HG02678 (cell line): ENCODE results near the gene ANKRD17.

ENCODE experiments used
- ATAC-seq: cut with Tn5 transposase; IDR thresholded peaks from one replicate; pipeline ENCODE4 v1.9.1; 2021; ENCODE audit warnings: mild to moderate bottlenecking, moderate library complexity; ENCODE audit not compliant: unreplicated experiment

The ANKRD17 gene

DNA sequence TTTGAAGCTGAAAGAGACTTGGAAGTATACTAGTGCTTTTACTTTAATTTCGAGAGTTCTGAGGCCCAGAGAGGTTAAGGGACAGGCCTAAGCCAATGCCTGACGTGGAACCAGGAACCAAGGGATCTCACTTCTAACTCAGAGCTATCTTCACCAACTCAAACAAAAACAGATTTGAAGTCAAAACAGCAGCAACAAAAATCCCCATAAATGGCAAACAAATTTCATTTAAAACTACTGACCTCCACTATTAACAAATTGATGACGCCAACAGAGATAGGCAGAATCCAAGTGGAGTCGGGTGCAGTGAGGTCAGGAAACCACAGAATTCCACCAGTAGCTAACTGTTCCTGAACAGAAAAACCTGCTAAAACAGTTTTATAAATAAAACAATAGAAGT, 194.1 kb downstream of the ANKRD17 start:
- no peak for ATAC-seq

DNA sequence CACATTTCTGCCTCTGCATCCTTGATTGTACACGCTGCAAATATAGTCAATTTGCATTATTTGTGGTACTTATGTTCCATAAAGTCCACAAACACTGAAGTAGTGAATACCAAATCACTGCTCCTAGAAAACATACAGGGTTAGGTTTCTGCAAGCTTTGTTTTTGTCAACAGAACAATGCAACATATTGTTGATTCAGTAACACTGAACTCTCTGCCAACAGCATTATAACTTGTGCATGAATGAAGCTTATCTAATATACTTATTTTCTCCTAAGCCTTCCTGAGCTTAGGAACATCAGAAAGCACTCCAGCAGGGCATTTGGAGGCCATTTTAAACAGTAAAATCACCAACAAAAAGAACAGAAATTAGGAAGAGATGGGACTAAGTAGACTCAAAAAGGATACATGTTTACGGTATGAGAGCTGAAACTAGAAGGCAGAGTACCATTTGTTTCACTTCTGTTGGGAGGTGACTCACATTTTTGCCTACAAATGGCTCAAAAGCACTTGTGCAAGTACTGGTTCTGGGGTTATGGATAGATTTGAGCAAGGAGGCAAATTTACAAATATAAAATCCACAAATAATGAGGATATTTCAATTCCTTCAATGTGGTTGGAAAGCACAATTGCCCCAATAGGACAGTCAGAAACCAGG, 203.2 kb downstream of the ANKRD17 start:
- peak; percentile 90 for ATAC-seq

DNA sequence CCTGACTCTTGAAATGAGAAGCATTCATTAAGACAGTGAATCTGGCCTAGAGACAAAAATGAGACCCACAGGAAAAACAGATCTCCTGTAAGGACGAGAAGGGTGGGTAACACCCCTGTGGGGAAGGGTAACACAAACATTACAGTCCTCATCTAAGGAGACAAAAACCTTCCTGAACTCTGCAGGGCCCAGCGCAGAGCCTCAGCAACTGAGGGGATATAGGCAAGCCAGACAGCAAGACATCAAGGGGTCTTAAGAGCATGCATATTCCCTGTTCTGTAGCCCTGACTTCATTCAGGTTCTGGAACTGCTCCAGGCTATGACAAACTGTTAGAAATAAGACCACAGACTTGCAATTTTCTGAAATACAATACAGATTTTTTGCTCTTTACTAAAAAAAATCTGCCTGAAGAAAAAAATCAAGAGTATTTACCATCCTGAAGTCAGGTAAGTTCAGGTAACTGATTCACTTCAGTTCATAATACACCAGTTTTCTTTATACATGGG, 204.6 kb downstream of the ANKRD17 start:
- no peak for ATAC-seq

DNA sequence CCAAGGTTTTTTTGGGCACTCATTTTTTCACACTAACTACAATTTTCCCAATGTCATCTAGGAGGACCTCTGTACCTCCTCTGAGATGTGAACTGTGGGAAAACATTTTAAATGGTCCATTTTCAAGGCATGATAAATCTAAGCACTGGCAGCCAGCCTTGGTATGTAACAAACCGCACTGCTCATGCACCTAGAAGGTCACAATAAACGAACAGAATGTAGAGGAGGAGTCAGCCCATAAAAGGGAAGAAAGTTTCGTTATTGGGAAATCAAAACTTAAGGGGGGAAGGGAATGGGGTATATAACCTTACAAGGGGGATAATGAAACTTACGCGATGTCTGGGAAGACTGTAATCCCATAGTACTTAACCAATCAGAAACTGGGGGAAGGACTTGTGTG, 205.5 kb downstream of the ANKRD17 start:
- ATAC-seq, result no peak

DNA sequence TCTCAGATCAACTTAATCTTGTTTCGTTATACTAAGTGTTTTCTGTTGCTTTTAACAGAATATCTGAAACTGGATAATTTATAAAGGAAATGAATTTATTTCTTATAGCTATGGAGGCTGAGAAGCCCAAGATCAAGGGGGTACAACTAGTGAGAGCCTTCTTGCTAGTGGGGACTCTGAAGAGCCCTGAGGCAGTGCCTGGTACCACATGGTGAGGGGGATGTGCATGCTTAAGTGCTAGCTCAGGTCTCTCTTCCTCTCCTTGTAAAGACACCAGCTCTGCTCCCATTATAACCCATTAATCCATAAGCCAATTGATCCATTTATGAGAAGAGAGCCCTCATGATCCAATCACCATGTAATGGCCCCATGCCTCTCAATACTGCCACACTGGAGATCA, 207.0 kb downstream of the ANKRD17 start:
- no peak for ATAC-seq

DNA sequence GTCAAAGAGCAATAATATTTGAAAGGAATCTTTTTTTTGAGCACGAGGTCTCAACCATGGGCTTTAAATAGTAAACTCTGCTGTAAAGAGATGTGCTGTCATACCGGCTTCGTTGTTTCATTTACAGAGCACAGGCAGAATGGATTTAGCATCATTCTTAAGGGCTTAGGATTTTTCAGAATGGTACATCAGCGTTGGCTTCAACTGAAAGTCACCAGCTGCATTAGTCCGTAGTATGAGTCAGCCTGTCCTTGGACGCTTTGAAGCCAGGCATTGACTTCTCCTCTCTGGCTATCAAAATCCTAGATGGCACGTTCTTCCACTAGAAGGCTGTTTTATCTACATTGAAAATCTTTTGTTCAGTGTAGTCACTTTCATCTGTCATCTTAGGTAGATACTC, 212.7 kb downstream of the ANKRD17 start:
- no peak for ATAC-seq

DNA sequence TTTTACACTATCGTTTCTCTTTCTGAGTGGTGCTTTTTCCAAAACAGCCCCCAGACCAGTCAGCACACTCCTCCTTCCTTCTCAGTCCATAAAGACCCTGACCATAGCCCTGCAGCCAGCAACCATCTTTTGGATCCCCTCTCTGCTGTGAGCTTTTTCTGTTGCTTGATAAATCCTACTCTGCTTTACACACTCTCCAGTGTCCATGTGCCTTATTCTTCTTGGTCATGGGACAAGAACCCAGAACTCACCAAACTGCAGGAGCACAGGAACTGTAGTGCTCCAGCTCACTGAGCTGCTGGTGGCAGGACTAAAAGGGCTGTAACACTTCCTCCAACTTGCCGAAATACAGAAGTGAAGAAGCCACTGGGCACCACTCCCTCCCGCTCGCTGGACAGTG, 221.5 kb downstream of the ANKRD17 start:
- ATAC-seq, result no peak

DNA sequence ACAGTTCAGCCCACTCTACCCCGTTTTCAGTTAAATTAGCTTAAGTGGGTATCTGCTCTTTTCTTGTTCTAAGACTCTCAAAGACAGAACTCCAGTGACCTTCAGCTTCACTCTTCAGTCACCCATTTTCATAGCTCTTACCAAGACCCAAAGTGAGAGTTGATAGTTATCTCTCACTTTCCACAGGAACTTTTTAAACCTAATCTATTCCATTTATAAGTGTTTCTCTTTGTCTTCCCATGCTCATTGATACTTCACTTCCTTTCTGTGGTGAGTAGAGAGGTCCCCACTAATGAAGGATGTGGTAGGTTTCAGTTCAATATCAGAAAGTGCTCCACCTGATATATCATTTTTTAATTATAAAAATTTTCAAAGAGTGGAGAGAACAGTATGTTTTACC, 222.5 kb downstream of the ANKRD17 start:
- peak; percentile 57 for ATAC-seq

DNA sequence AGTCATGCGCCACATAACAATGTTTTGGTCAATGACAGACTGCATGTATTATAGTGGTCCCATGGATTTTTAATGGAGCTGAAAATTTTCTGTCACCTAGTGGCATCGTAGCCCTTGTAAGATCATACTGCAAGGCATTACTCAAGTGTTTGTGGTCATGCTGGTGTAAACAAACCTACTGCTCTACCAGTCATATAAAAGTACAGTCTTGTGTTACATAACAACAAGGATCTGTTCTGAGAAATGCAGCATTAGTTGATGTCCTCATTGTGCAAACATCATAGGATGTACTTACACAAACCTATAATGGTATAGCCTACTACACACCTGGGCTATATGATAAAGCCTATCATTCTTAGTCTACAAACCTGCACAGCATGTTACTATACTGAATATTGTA, 223.7 kb downstream of the ANKRD17 start:
- ATAC-seq, result no peak

DNA sequence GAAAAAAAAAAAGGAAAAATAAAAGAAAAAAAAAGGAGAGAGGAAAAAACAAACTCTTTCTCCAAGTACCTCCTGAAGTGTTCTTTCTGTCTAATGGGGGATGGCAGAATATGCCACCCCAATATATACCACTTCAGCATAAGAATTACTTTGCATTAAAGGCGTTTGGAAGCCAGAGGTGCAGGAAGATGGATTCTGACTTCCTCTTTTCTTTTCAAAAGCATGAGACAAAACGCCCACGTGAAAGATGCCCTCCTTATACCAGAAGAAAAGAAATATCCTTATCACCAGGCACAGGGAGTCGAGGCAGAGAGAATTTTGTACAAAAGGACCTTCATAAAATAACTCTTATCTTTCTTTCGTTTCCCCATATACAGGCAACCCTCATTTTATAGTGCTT, 230.0 kb downstream of the ANKRD17 start:
- ATAC-seq, result no peak
